Thymus (tissue), 11 donors: Measurements from ENCODE around the gene MARCHF3. TPM values are rescaled to one million over a fixed set of nuclear protein-coding genes. Genes with fewer than 3 reads are reported as not detected.
A peak's percentile ranks its signal among the peaks of the same experiment; 100 is the strongest.
"Not testable (repeated sequence)": the region's sequence is repeated elsewhere in the genome, so short reads cannot be mapped to it uniquely, and the experiment has no call there.

Source experiments
- DNase-seq, 9 donors: peaks; one replicate each; pipeline ENCODE4 v3.0.0-alpha.2; 2013; ENCODE audit warnings: low spot score in 9 of 9, low read depth in 6 of 9, missing footprints in 1 of 9
- H3K27ac ChIP-seq, 2 donors: one replicate each; pipeline ENCODE4 v1.5.1; 2013; ENCODE audit warnings: control low read depth in 1 of 2, low read depth in 1 of 2, low read length in 1 of 2, mild to moderate bottlenecking in 1 of 2, moderate library complexity in 1 of 2
- H3K27me3 ChIP-seq, 2 donors: one replicate each; pipeline ENCODE4 v1.5.1; 2013; ENCODE audit warnings: low read length in 1 of 2; ENCODE audit not compliant: control insufficient read depth in 2 of 2, insufficient read depth in 1 of 2
- H3K36me3 ChIP-seq, 2 donors: one replicate each; pipeline ENCODE4 v1.5.1; 2013; ENCODE audit warnings: low read length in 1 of 2, mild to moderate bottlenecking in 1 of 2, moderate library complexity in 1 of 2; ENCODE audit not compliant: control insufficient read depth in 2 of 2, insufficient read depth in 2 of 2
- H3K4me1 ChIP-seq, 2 donors: one replicate each; pipeline ENCODE4 v1.5.1; 2013; ENCODE audit warnings: low read length in 2 of 2; ENCODE audit not compliant: control insufficient read depth in 2 of 2, insufficient read depth in 2 of 2
- H3K4me3 ChIP-seq, 2 donors: one replicate each; pipeline ENCODE4 v1.5.1; 2013; ENCODE audit warnings: low read length in 2 of 2, control low read depth in 1 of 2, mild to moderate bottlenecking in 1 of 2
- H3K9me3 ChIP-seq, 2 donors: one replicate each; pipeline ENCODE4 v1.5.1; 2013; ENCODE audit warnings: low read length in 1 of 2, mild to moderate bottlenecking in 1 of 2; ENCODE audit not compliant: control insufficient read depth in 2 of 2, insufficient read depth in 1 of 2
- WGBS: extraction: QIAGEN DNeasy Blood & Tissue Kit; methylation state at CpG from one replicate; pipeline ENCODE4 v1.1.7; 2013; 5-methylcytosine and 5-hydroxymethylcytosine counted together
- polyA plus RNA-seq: library from polyadenylated mRNA; stranded (reverse); fragments of 200-250 nt; gene quantifications from one replicate; pipeline ENCODE4 v1.2.3, GENCODE V29; 2013
- total RNA-seq: library from RNA; stranded (reverse); fragments of 120-200 nt; gene quantifications from one replicate; pipeline ENCODE4 v1.2.4, GENCODE V29; 2013
- donor health status: healthy.

The MARCHF3 gene
- total and polyA plus RNA-seq, 2 donors: 5.0 to 5.1 TPM

GRCh38 chr5:127023552-127024191, 6.7 kb downstream of the MARCHF3 start:
- not testable (repeated sequence) for H3K4me1 ChIP-seq, H3K4me3 ChIP-seq, H3K9me3 ChIP-seq, H3K36me3 ChIP-seq, DNase-seq, H3K27ac ChIP-seq, H3K27me3 ChIP-seq
- 97% methylated on average over 7 of the region's 7 CpGs for WGBS

- no peaks in the 10 kb centered on the region for H3K9me3 ChIP-seq
- WGBS: 96% methylated on average over 3 of the region's 3 CpGs
- no peak for DNase-seq
- no peak overlapping the region for H3K4me3 ChIP-seq
- H3K27ac ChIP-seq: no peak overlapping the region
- no peaks in the 10 kb centered on the region for H3K27me3 ChIP-seq
- no peaks in the 10 kb centered on the region for H3K36me3 ChIP-seq
- no peaks in the 10 kb centered on the region for H3K4me1 ChIP-seq
Observed at GRCh38 chr5:127022846-127023245, 7.5 kb downstream of the MARCHF3 start.

- no peaks in the 10 kb centered on the region for H3K4me1 ChIP-seq
- WGBS: 84% methylated on average over 1 of the region's 1 CpG
- H3K36me3 ChIP-seq: no peaks in the 10 kb centered on the region
- DNase-seq: no peak
- no peaks in the 10 kb centered on the region for H3K9me3 ChIP-seq
- no peaks in the 10 kb centered on the region for H3K27me3 ChIP-seq
- H3K4me3 ChIP-seq: no peak overlapping the region
- H3K27ac ChIP-seq: no peak overlapping the region
Observed at GRCh38 chr5:127019928-127020327, 10.4 kb downstream of the MARCHF3 start.

GRCh38 chr5:127016722-127017121, 13.6 kb downstream of the MARCHF3 start:
- WGBS: 98% methylated on average over 4 of the region's 4 CpGs
- H3K4me1 ChIP-seq, H3K27me3 ChIP-seq, H3K4me3 ChIP-seq, H3K27ac ChIP-seq, H3K9me3 ChIP-seq, H3K36me3 ChIP-seq, DNase-seq: not testable (repeated sequence)

DNA sequence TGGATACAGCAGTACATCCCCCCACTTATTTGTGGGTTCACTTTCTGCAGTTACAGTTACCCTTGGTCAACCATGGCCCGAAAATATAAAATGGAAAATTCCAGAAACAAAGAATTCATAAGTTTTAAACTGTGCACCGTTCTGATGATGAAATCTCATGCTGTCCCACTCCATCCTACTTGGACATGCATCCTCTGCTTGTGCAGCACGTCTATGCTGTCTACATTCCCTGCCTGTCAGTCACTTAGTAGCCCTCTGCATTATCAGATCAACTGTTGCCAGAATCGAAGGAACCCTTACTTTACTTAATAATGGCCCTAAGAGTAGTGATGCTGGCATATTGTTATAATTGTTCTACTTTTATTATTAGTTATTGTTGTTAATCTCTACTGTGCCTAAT, 14.6 kb downstream of the MARCHF3 start:
- Histone ChIP-seq H3K9me3 (no peaks in the 10 kb centered on the region), H3K4me1 (peaks cover 0 to 4% of the 10 kb centered on the region in 2 donors), H3K4me3 (no peak overlapping the region), H3K27ac (no peak overlapping the region), H3K27me3 (no peaks in the 10 kb centered on the region), H3K36me3 (no peaks in the 10 kb centered on the region)
- no peak for DNase-seq
- 97% methylated on average over 4 of the region's 4 CpGs for WGBS

- no peaks in the 10 kb centered on the region for H3K9me3 ChIP-seq
- H3K27ac ChIP-seq: no peak overlapping the region
- no peaks in the 10 kb centered on the region for H3K27me3 ChIP-seq
- H3K4me1 ChIP-seq: peaks cover 0 to 4% of the 10 kb centered on the region in 2 donors
- DNase-seq: no peak
- 39% methylated on average over 1 of the region's 1 CpG for WGBS
- no peak overlapping the region for H3K4me3 ChIP-seq
- no peaks in the 10 kb centered on the region for H3K36me3 ChIP-seq
Observed at GRCh38 chr5:127014573-127014972, 15.8 kb downstream of the MARCHF3 start.

GRCh38 chr5:127013407-127013806, 17.0 kb downstream of the MARCHF3 start:
- no peaks in the 10 kb centered on the region for H3K9me3 ChIP-seq
- DNase-seq: no peak
- H3K4me3 ChIP-seq: no peak overlapping the region
- H3K27me3 ChIP-seq: no peaks in the 10 kb centered on the region
- H3K27ac ChIP-seq: no peak overlapping the region
- peaks cover 0 to 4% of the 10 kb centered on the region in 2 donors for H3K4me1 ChIP-seq
- no peaks in the 10 kb centered on the region for H3K36me3 ChIP-seq
- WGBS: 92% methylated on average over 2 of the region's 2 CpGs

GRCh38 chr5:127012916-127013315, 17.4 kb downstream of the MARCHF3 start:
- Histone ChIP-seq H3K9me3 (no peaks in the 10 kb centered on the region), H3K27ac (no peak overlapping the region), H3K4me1 (peaks cover 0 to 4% of the 10 kb centered on the region in 2 donors), H3K27me3 (no peaks in the 10 kb centered on the region), H3K36me3 (no peaks in the 10 kb centered on the region), H3K4me3 (no peak overlapping the region)
- DNase-seq: no peak

DNA sequence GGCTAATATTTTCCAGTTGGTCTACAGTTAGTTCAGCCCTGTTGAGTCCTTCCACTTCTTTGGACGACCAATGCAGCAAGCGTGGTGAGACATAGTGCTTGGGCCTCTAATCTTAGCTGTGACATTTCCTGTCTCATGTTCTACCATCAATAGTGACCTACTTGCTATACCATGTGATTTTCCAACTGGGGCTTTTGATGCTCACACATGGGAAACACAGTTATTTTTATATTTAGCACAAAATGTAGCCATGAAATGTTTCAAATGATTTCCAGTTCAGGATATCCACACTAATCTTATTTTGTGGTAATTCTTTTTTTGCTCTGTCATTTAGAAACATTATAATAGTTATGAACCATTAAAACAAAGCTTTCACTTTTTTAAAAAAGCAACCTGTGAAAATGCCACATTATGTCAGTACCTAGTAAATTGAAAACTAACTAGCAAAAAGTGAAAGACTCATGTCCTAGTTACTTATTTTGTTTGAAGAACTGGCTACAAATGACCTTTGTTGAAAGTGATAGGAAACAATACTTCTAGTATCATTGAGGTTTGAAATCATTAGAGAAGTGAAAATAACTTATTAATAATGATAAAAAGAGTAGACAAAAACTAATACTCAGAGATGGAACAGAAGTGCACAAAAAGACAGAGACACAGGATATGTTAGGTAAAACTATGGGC, 18.3 kb downstream of the MARCHF3 start:
- H3K27me3 ChIP-seq: no peaks in the 10 kb centered on the region
- no peak overlapping the region for H3K4me3 ChIP-seq
- H3K27ac ChIP-seq: peak overlapping the region in 1 of 2 donors; percentile 12
- WGBS: 56% methylated on average over 2 of the region's 2 CpGs
- H3K4me1 ChIP-seq: peaks cover 0 to 4% of the 10 kb centered on the region in 2 donors
- DNase-seq: peak in 4 of 9 donors; percentile 33 to 70 (median 42)
- H3K36me3 ChIP-seq: no peaks in the 10 kb centered on the region
- no peaks in the 10 kb centered on the region for H3K9me3 ChIP-seq
